Liver (tissue), 9 donors: ENCODE results near the gene SPAG16. TPM values are rescaled to one million over a fixed set of nuclear protein-coding genes. Genes with fewer than 3 reads are reported as not detected.

Source experiments
- DNase-seq: peaks from one replicate; pipeline ENCODE4 v3.0.0-alpha.2; 2017; ENCODE audit warnings: low spot score
- H3K27ac ChIP-seq, 2 donors: one replicate each; pipeline ENCODE4 v1.7.0; 2013; ENCODE audit warnings: inconsistent platforms in 2 of 2, low read length in 2 of 2, control low read depth in 1 of 2, low read depth in 1 of 2, mild to moderate bottlenecking in 1 of 2
- H3K27me3 ChIP-seq, 4 donors: one replicate each; pipeline versions ENCODE4 v1.6.1 to v1.7.0; 2013; ENCODE audit warnings: low read length in 3 of 4, inconsistent platforms in 1 of 4, mild to moderate bottlenecking in 1 of 4, moderate library complexity in 1 of 4; ENCODE audit not compliant: control insufficient read depth in 4 of 4, insufficient read depth in 4 of 4
- H3K36me3 ChIP-seq, 4 donors: one replicate each; pipeline versions ENCODE4 v1.6.1 to v1.7.0; 2013; ENCODE audit warnings: low read length in 3 of 4, mild to moderate bottlenecking in 3 of 4, low read depth in 1 of 4, moderate library complexity in 1 of 4; ENCODE audit not compliant: control insufficient read depth in 4 of 4, insufficient read depth in 3 of 4
- H3K4me1 ChIP-seq, 4 donors: one replicate each; pipeline versions ENCODE4 v1.6.1 to v1.7.0; 2013; ENCODE audit warnings: low read length in 3 of 4, mild to moderate bottlenecking in 3 of 4, moderate library complexity in 1 of 4; ENCODE audit not compliant: control insufficient read depth in 4 of 4, insufficient read depth in 4 of 4
- H3K4me3 ChIP-seq, 3 donors: one replicate each; pipeline versions ENCODE4 v1.6.1 to v1.7.0; 2013; ENCODE audit warnings: low read length in 3 of 3, control low read depth in 1 of 3, low read depth in 1 of 3, mild to moderate bottlenecking in 1 of 3
- H3K9ac ChIP-seq, 2 donors: one replicate each; pipeline ENCODE4 v1.7.0; 2013; ENCODE audit warnings: low read length in 2 of 2, mild to moderate bottlenecking in 2 of 2, moderate library complexity in 2 of 2, control low read depth in 1 of 2, low read depth in 1 of 2
- H3K9me3 ChIP-seq, 4 donors: one replicate each; pipeline versions ENCODE4 v1.6.1 to v1.7.0; 2013; ENCODE audit warnings: low read length in 3 of 4; ENCODE audit not compliant: control insufficient read depth in 4 of 4
- ATF3 ChIP-seq: IDR thresholded peaks from 2 replicates; pipeline ENCODE4 v1.6.1; 2016; ENCODE audit warnings: antibody characterized with exemption
- CTCF ChIP-seq: fragments of 150-350 bp; IDR thresholded peaks from 2 replicates; pipeline ENCODE4 v1.5.1; 2017; ENCODE audit warnings: improper control_type of control experiment, low read depth, low read length; ENCODE audit not compliant: missing input control
- EGR1 ChIP-seq, 2 donors: IDR thresholded peaks; 2 replicates each; pipeline ENCODE4 v1.6.1; 2016 to 2018; ENCODE audit warnings: antibody characterized with exemption in 2 of 2, low read depth in 2 of 2
- FOXA1 ChIP-seq: IDR thresholded peaks from 2 replicates; pipeline ENCODE4 v1.6.1; 2016; ENCODE audit warnings: antibody characterized with exemption
- FOXA2 ChIP-seq: IDR thresholded peaks from 2 replicates; pipeline ENCODE4 v1.6.1; 2016; ENCODE audit warnings: antibody characterized with exemption
- GABPA ChIP-seq, 2 donors: IDR thresholded peaks in 1 of 2; conservative IDR thresholded peaks in 1 of 2; 2 replicates each; pipeline ENCODE4 v1.6.1; 2016; ENCODE audit warnings: antibody characterized with exemption in 2 of 2, mild to moderate bottlenecking in 1 of 2, moderate library complexity in 1 of 2
- HNF4A ChIP-seq, 2 donors: conservative IDR thresholded peaks; 2 replicates each; pipeline ENCODE4 v1.6.1; 2016; ENCODE audit warnings: antibody characterized with exemption in 2 of 2, mild to moderate bottlenecking in 2 of 2
- HNF4G ChIP-seq: IDR thresholded peaks from 2 replicates; pipeline ENCODE4 v1.6.1; 2016; ENCODE audit warnings: antibody characterized with exemption
- JUND ChIP-seq, 2 donors: IDR thresholded peaks; 2 replicates each; pipeline ENCODE4 v1.6.1; 2016; ENCODE audit warnings: antibody characterized with exemption in 2 of 2
- MAX ChIP-seq: IDR thresholded peaks from 2 replicates; pipeline ENCODE4 v1.6.1; 2016; ENCODE audit warnings: antibody characterized with exemption
- NR2F2 ChIP-seq: IDR thresholded peaks from 2 replicates; pipeline ENCODE4 v1.6.1; 2016; ENCODE audit warnings: antibody characterized with exemption
- RAD21 ChIP-seq, 2 donors: IDR thresholded peaks; 2 replicates each; pipeline ENCODE4 v1.6.1; 2016; ENCODE audit warnings: antibody characterized with exemption in 2 of 2, mild to moderate bottlenecking in 2 of 2
- REST ChIP-seq: IDR thresholded peaks from 2 replicates; pipeline ENCODE4 v1.6.1; 2016; ENCODE audit warnings: antibody characterized with exemption, mild to moderate bottlenecking
- RXRA ChIP-seq, 2 donors: IDR thresholded peaks; 2 replicates each; pipeline ENCODE4 v1.6.1; 2017 to 2018; ENCODE audit warnings: antibody characterized with exemption in 2 of 2, mild to moderate bottlenecking in 1 of 2
- SP1 ChIP-seq: IDR thresholded peaks from 2 replicates; pipeline ENCODE4 v1.6.1; 2018; ENCODE audit warnings: antibody characterized with exemption, mild to moderate bottlenecking
- TAF1 ChIP-seq: conservative IDR thresholded peaks from 2 replicates; pipeline ENCODE4 v1.6.1; 2016; ENCODE audit warnings: antibody characterized with exemption, mild to moderate bottlenecking
- YY1 ChIP-seq: IDR thresholded peaks from 2 replicates; pipeline ENCODE4 v1.6.1; 2016; ENCODE audit warnings: antibody characterized with exemption, mild to moderate bottlenecking
- ZBTB33 ChIP-seq: IDR thresholded peaks from 2 replicates; pipeline ENCODE4 v1.6.1; 2016; ENCODE audit warnings: antibody characterized with exemption
- WGBS: extraction: QIAGEN DNeasy Blood & Tissue Kit; methylation state at CpG from one replicate; pipeline ENCODE4 v1.1.7; 2013; 5-methylcytosine and 5-hydroxymethylcytosine counted together
- polyA plus RNA-seq, 2 donors: library from polyadenylated mRNA; stranded (reverse) in 1 of 2; unstranded in 1 of 2; fragments of 200-250 nt in 1 of 2; fragments of >200 nt in 1 of 2; fragmentation: Nextera tagmentation in 1 of 2; extraction: Ambion mirVana in 1 of 2; gene quantifications; one replicate each; pipeline versions ENCODE4 v1.2.1 to v1.2.3, GENCODE V29; 2013 to 2015
- total RNA-seq, 2 donors: library from RNA; depleted of rRNA; stranded (reverse); fragments of >200 nt; gene quantifications; one replicate each; pipeline ENCODE4 v1.2.3, GENCODE V29; 2014
- donor health status: healthy.
- donor health status: healthy.
- donor health status: healthy.
- donor health status: healthy.
- donor health status: healthy.

The SPAG16 gene
- total and polyA plus RNA-seq, 4 donors, result 6.4 to 12.7 (median 11.4) TPM

- Histone ChIP-seq H3K4me1 (peaks cover 0 to 10% (median 3%) of the 10 kb centered on the region in 4 donors), H3K4me3 (no peak overlapping the region), H3K27ac (no peak overlapping the region), H3K27me3 (no peaks in the 10 kb centered on the region), H3K9me3 (no peaks in the 10 kb centered on the region), H3K9ac (no peak overlapping the region), H3K36me3 (no peaks in the 10 kb centered on the region)
- WGBS, result 39% methylated on average over 3 of the region's 3 CpGs
- TF ChIP-seq TAF1 (no peak), RAD21 (IDR thresholded peaks at IDR 0.05) (no peak), MAX (no peak), ATF3 (no peak), NR2F2 (peak; percentile 17), YY1 (no peak), FOXA1 (no peak), ZBTB33 (no peak), GABPA (IDR thresholded peaks at IDR 0.05 in 1 of 2, conservative IDR thresholded peaks at IDR 0.05 in 1 of 2) (no peak), REST (no peak), RXRA (IDR thresholded peaks at IDR 0.05) (peak; percentile 25 to 26), HNF4G (no peak), SP1 (no peak), HNF4A (conservative IDR thresholded peaks at IDR 0.05) (peak; percentile 55 to 62), EGR1 (IDR thresholded peaks at IDR 0.05; ENCODE audit: low read depth in 2 of 2) (no peak), JUND (IDR thresholded peaks at IDR 0.05) (no peak), CTCF (no peak), FOXA2 (no peak)
- no peak for DNase-seq
These were observed 896.4 kb downstream of the SPAG16 start for GRCh38 chr2:214180686-214181085.
